Upper lobe of left lung (tissue), 6 donors: Measurements from ENCODE around the gene ECSIT. TPM values are rescaled to one million over a fixed set of nuclear protein-coding genes. Genes with fewer than 3 reads are reported as not detected.

ENCODE experiments used
- ATAC-seq, 2 donors: fragments of 200-7000 bp; cut with Tn5 transposase; one replicate each; pipeline ENCODE4 v1.9.1; 2022; ENCODE audit warnings: mild to moderate bottlenecking in 2 of 2, moderate library complexity in 2 of 2; ENCODE audit not compliant: low FRiP score in 2 of 2
- DNase-seq, 2 donors: peaks; one replicate each; pipeline ENCODE4 v3.0.0-alpha.2; 2019 to 2020
- H3K27ac ChIP-seq, 4 donors: fragments of 200-600 bp; sonication (generic); one replicate each; pipeline ENCODE4 v1.5.1; 2016 to 2019
- H3K27me3 ChIP-seq, 4 donors: fragments of 200-600 bp; sonication (generic); one replicate each; pipeline ENCODE4 v1.5.1; 2017 to 2019
- H3K36me3 ChIP-seq, 4 donors: fragments of 200-600 bp; sonication (generic); one replicate each; pipeline ENCODE4 v1.5.1; 2016 to 2019
- H3K4me1 ChIP-seq, 4 donors: fragments of 200-600 bp; sonication (generic); one replicate each; pipeline ENCODE4 v1.5.1; 2018 to 2019
- H3K4me3 ChIP-seq, 4 donors: fragments of 200-600 bp; sonication (generic); one replicate each; pipeline ENCODE4 v1.5.1; 2017 to 2019; ENCODE audit warnings: mild to moderate bottlenecking in 2 of 4, moderate library complexity in 1 of 4
- H3K9me3 ChIP-seq, 4 donors: fragments of 200-600 bp; sonication (generic); one replicate each; pipeline ENCODE4 v1.5.1; 2018 to 2019
- EP300 ChIP-seq, 4 donors: sonication (generic); formaldehyde crosslinking; IDR thresholded peaks; one replicate each; pipeline ENCODE4 v1.5.1; 2017; ENCODE audit warnings: antibody characterized with exemption in 4 of 4, control low read depth in 2 of 4
- POLR2A ChIP-seq, 4 donors: fragments of 450-650 bp; IDR thresholded peaks; one replicate each; pipeline ENCODE4 v1.5.1; 2016 to 2017; ENCODE audit warnings: antibody characterized with exemption in 4 of 4, mild to moderate bottlenecking in 2 of 4
- POLR2AphosphoS5 ChIP-seq, 2 donors: sonication (generic); formaldehyde crosslinking; IDR thresholded peaks; one replicate each; pipeline ENCODE4 v1.5.1; 2017; ENCODE audit warnings: antibody characterized with exemption in 2 of 2
- WGBS, 2 donors: methylation state at CpG; one replicate each; pipeline ENCODE4 v1.1.5; 2017 to 2018; 5-methylcytosine and 5-hydroxymethylcytosine counted together
- total RNA-seq, 6 donors: library from RNA; depleted of rRNA in 4 of 6; stranded (reverse); fragments of >200 nt in 4 of 6; gene quantifications; one replicate each; pipeline versions ENCODE4 v1.1.0 to v1.2.1, GENCODE V29; 2016 to 2021
- TF ChIP-seq, protein P1 (sequence below), 6 experiments: fragments of 450-650 bp in 4 of 6; fragments of 200-600 bp in 2 of 6; sonication (generic) in 2 of 6; IDR thresholded peaks; one replicate each; pipeline ENCODE4 v1.5.1; 2016 to 2019; ENCODE audit warnings: antibody characterized with exemption in 6 of 6
- donor health status: DM: no; HTN: no; CAD: no; lungs with moderate emphysema.
- donor health status: DM: no; HTN: yes; CAD: no; lungs with severe emphysema.

The ECSIT gene
- total RNA-seq, 6 donors from 2014 or later = 32.1 to 77.5 (median 48.6) TPM

- Histone ChIP-seq H3K9me3 (no peaks in the 10 kb centered on the region), H3K27me3 (no peaks in the 10 kb centered on the region), H3K27ac (peak overlapping the region; percentile 90 to 97 (median 92)), H3K4me1 (peaks cover 10 to 20% (median 15%) of the 10 kb centered on the region in 4 donors), H3K4me3 (peak overlapping the region; percentile 70 to 100 (median 89)), H3K36me3 (peaks cover 0 to 2% (median 0%) of the 10 kb centered on the region in 4 donors)
- TF ChIP-seq, protein P1, sequence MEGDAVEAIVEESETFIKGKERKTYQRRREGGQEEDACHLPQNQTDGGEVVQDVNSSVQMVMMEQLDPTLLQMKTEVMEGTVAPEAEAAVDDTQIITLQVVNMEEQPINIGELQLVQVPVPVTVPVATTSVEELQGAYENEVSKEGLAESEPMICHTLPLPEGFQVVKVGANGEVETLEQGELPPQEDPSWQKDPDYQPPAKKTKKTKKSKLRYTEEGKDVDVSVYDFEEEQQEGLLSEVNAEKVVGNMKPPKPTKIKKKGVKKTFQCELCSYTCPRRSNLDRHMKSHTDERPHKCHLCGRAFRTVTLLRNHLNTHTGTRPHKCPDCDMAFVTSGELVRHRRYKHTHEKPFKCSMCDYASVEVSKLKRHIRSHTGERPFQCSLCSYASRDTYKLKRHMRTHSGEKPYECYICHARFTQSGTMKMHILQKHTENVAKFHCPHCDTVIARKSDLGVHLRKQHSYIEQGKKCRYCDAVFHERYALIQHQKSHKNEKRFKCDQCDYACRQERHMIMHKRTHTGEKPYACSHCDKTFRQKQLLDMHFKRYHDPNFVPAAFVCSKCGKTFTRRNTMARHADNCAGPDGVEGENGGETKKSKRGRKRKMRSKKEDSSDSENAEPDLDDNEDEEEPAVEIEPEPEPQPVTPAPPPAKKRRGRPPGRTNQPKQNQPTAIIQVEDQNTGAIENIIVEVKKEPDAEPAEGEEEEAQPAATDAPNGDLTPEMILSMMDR (IDR thresholded peaks at IDR 0.05) = no peak
- no peak for TF ChIP-seq EP300 (IDR thresholded peaks at IDR 0.05)
- TF ChIP-seq POLR2AphosphoS5 (IDR thresholded peaks at IDR 0.05) = peak in 1 of 2 donors; percentile 34
- TF ChIP-seq POLR2A (IDR thresholded peaks at IDR 0.05) = no peak
- WGBS, 2 donors = 0% methylated on average over 17 of the region's 33 CpGs; no CpG with 5 or more reads in 1 of the 2 donors
- ATAC-seq (peak; percentile 96 to 97), DNase-seq (peak; percentile 98 to 99)
Measured at GRCh38 chr19:11505032-11505503, 23.9 kb downstream of the ECSIT start.

DNA sequence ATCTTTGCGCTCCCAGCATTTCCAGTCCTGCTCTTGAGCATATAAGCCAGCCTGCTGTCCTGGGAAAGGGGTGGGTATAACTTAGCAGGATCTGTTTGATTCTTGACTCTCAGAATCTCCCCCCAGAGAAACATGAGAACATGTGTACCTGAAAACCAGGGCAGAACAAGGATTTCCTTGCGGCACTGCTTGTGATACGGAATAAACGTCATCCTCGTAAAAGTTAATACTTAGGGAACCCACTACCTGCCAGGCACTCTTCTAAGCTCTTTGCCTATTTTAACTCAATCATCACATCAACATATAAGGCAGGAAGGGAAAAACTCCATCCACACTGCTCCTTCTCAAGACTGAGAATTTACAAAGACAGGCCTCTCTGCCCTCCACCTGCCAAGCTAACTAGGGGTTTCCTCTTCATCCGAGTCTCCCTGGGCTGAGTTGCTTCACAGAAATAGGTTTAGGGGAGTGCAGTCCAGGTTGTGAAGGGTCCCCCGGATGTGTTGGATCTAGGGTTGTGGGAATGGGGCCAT, 24.4 kb downstream of the ECSIT start:
- no peak for DNase-seq
- 43 to 62% methylated on average over 6 to 7 of the region's 7 CpGs for WGBS, 2 donors

GRCh38 chr19:11499890-11500420, 29.0 kb downstream of the ECSIT start:
- Histone ChIP-seq H3K27ac (no peak overlapping the region), H3K4me1 (peaks cover 4 to 7% (median 5%) of the 10 kb centered on the region in 4 donors), H3K27me3 (no peaks in the 10 kb centered on the region), H3K36me3 (peaks cover 0 to 27% (median 16%) of the 10 kb centered on the region in 4 donors), H3K9me3 (no peaks in the 10 kb centered on the region), H3K4me3 (no peak overlapping the region)
- WGBS, 2 donors = 70 to 78% methylated on average over 7 of the region's 7 CpGs
- TF ChIP-seq POLR2AphosphoS5 (IDR thresholded peaks at IDR 0.05) (no peak), POLR2A (IDR thresholded peaks at IDR 0.05) (no peak), EP300 (IDR thresholded peaks at IDR 0.05) (no peak)
- TF ChIP-seq, protein P1 (IDR thresholded peaks at IDR 0.05) = no peak
- DNase-seq (no peak), ATAC-seq (no peak)

More for the DNA sequence above, 24.4 kb downstream of the ECSIT start:
- no peaks in the 10 kb centered on the region for H3K27me3 ChIP-seq
- no peaks in the 10 kb centered on the region for H3K9me3 ChIP-seq
- no peak for ATAC-seq
- peak overlapping the region; percentile 47 to 97 (median 90) for H3K27ac ChIP-seq
- TF ChIP-seq EP300 (IDR thresholded peaks at IDR 0.05) (no peak), POLR2AphosphoS5 (IDR thresholded peaks at IDR 0.05) (no peak), POLR2A (IDR thresholded peaks at IDR 0.05) (no peak)
- TF ChIP-seq, protein P1 (IDR thresholded peaks at IDR 0.05) = no peak
- H3K4me1 ChIP-seq = peaks cover 10 to 20% (median 15%) of the 10 kb centered on the region in 4 donors
- H3K4me3 ChIP-seq = peak overlapping the region in 3 of 4 donors; percentile 70 to 89 (median 89)
- H3K36me3 ChIP-seq = no peaks in the 10 kb centered on the region

GRCh38 chr19:11499220-11499726, 29.7 kb downstream of the ECSIT start:
- Histone ChIP-seq H3K27me3 (no peaks in the 10 kb centered on the region), H3K36me3 (peaks cover 0 to 34% (median 19%) of the 10 kb centered on the region in 4 donors), H3K4me3 (no peak overlapping the region), H3K4me1 (peaks cover 0 to under 1% (median 0%) of the 10 kb centered on the region in 4 donors), H3K27ac (no peak overlapping the region), H3K9me3 (no peaks in the 10 kb centered on the region)
- TF ChIP-seq POLR2A (IDR thresholded peaks at IDR 0.05) (no peak), EP300 (IDR thresholded peaks at IDR 0.05) (no peak), POLR2AphosphoS5 (IDR thresholded peaks at IDR 0.05) (no peak)
- TF ChIP-seq, protein P1 (IDR thresholded peaks at IDR 0.05) = no peak
- ATAC-seq (no peak), DNase-seq (no peak)
- 89 to 92% methylated on average over 6 of the region's 6 CpGs for WGBS, 2 donors
